B cell (primary cell): ENCODE results near the gene ARL11. TPM values are rescaled to one million over a fixed set of nuclear protein-coding genes. Genes with fewer than 3 reads are reported as not detected.

Source experiments
- ATAC-seq: fragments of 200-7000 bp; cut with Tn5 transposase; one replicate; pipeline ENCODE4 v1.10.0; 2021; ENCODE audit warnings: low read depth, mild to moderate bottlenecking, moderate number of reproducible peaks, moderate library complexity
- CTCF ChIA-PET: fragments of 350-600 bp; sonication (Branson Sonifier 250); formaldehyde crosslinking; loops from one replicate; lab custom pipeline; 2021; ENCODE audit warnings: antibody characterized with exemption, inconsistent platforms; lab: Charles Lee
- POLR2A ChIA-PET: fragments of 350-600 bp; sonication (Branson Sonifier 250); formaldehyde crosslinking; loops from one replicate; lab custom pipeline; 2021; ENCODE audit warnings: antibody characterized with exemption; lab: Charles Lee
- DNase-seq: peaks from one replicate; pipeline ENCODE4 v3.0.0; 2013
- H2AFZ ChIP-seq: 2 replicates; pipeline ENCODE4 v1.6.1; 2012; ENCODE audit warnings: mild to moderate bottlenecking, low read depth, low read length; ENCODE audit not compliant: insufficient read depth, poor library complexity, severe bottlenecking
- H3K27ac ChIP-seq, 2 donors: 1 replicate in 1 of 2; 2 replicates in 1 of 2; pipeline ENCODE4 v1.5.1; 2012 to 2013; ENCODE audit warnings: low read length in 2 of 2, mild to moderate bottlenecking in 2 of 2, moderate library complexity in 1 of 2
- H3K27me3 ChIP-seq, 4 experiments: fragments of 200-600 bp in 1 of 4; sonication (generic) in 1 of 4; replicated peaks in 1 of 4; 1 replicate in 2 of 4; 2 replicates in 2 of 4; pipeline versions ENCODE4 v1.6.1 to v1.7.0; 2013 to 2016; ENCODE audit warnings: low read length in 3 of 4, mild to moderate bottlenecking in 2 of 4, mixed read lengths in 1 of 4, moderate library complexity in 1 of 4; ENCODE audit not compliant: insufficient read depth in 4 of 4, control insufficient read depth in 3 of 4; ENCODE audit errors: control extremely low read depth in 1 of 4
- H3K36me3 ChIP-seq, 2 experiments: replicated peaks in 1 of 2; 1 replicate in 1 of 2; 2 replicates in 1 of 2; pipeline versions ENCODE4 v1.6.1 to v1.7.1; 2013; ENCODE audit warnings: low read length in 1 of 2; ENCODE audit not compliant: insufficient read depth in 2 of 2, control insufficient read depth in 1 of 2; ENCODE audit errors: control extremely low read depth in 1 of 2, extremely low read depth in 1 of 2
- H3K4me1 ChIP-seq, 2 donors: fragments of 200-600 bp in 1 of 2; sonication (generic) in 1 of 2; 1 replicate in 1 of 2; 2 replicates in 1 of 2; pipeline versions ENCODE4 v1.5.1 to v1.6.1; 2013 to 2017; ENCODE audit warnings: low read length in 2 of 2; ENCODE audit not compliant: control insufficient read depth in 2 of 2, insufficient read depth in 2 of 2
- H3K4me2 ChIP-seq: replicated peaks from 2 replicates; pipeline ENCODE3; 2012; ENCODE audit warnings: mild to moderate bottlenecking, low read depth, low read length; ENCODE audit not compliant: poor library complexity, severe bottlenecking
- H3K4me3 ChIP-seq, 5 experiments: fragments of 200-600 bp in 1 of 5; sonication (generic) in 1 of 5; 1 replicate in 3 of 5; 2 replicates in 2 of 5; pipeline versions ENCODE4 v1.5.1 to v1.7.0; 2011 to 2016; ENCODE audit warnings: low read length in 4 of 5, mild to moderate bottlenecking in 4 of 5, low read depth in 2 of 5, control low read depth in 1 of 5, moderate library complexity in 1 of 5; ENCODE audit not compliant: insufficient read depth in 1 of 5; ENCODE audit errors: control extremely low read depth in 1 of 5, extremely low read depth in 1 of 5
- H3K79me2 ChIP-seq: fragments of 200-600 bp; sonication (generic); one replicate; pipeline ENCODE4 v1.6.0; 2016; ENCODE audit warnings: low read length; ENCODE audit not compliant: control insufficient read depth, insufficient read depth
- H3K9ac ChIP-seq: fragments of 200-600 bp; sonication (generic); 2 replicates; pipeline ENCODE4 v1.6.1; 2017; ENCODE audit warnings: mild to moderate bottlenecking, low read length, moderate library complexity
- H3K9me3 ChIP-seq, 3 donors: one replicate each; pipeline versions ENCODE4 v1.6.1 to v1.7.1; 2013; ENCODE audit warnings: low read length in 2 of 3; ENCODE audit not compliant: control insufficient read depth in 2 of 3, insufficient read depth in 1 of 3; ENCODE audit errors: control extremely low read depth in 1 of 3
- H4K20me1 ChIP-seq: 2 replicates; pipeline ENCODE4 v1.6.0; 2012; ENCODE audit warnings: mild to moderate bottlenecking, low read length; ENCODE audit not compliant: insufficient read depth, control insufficient read depth, poor library complexity, severe bottlenecking
- H3K27ac Mint-ChIP-seq: one replicate; pipeline ENCODE4 v1.8.0; 2021; ENCODE audit warnings: mixed read lengths
- H3K27me3 Mint-ChIP-seq: one replicate; pipeline ENCODE4 v1.8.0; 2021; ENCODE audit warnings: mixed read lengths
- H3K4me1 Mint-ChIP-seq: one replicate; pipeline ENCODE4 v1.8.0; 2021; ENCODE audit warnings: mixed read lengths
- H3K4me3 Mint-ChIP-seq: one replicate; pipeline ENCODE4 v1.8.0; 2021; ENCODE audit warnings: mixed read lengths
- H3K9me3 Mint-ChIP-seq: one replicate; pipeline ENCODE4 v1.8.0; 2022; ENCODE audit warnings: mixed read lengths; ENCODE audit not compliant: insufficient read depth
- CTCF ChIP-seq: fragments of 200-600 bp; IDR thresholded peaks from one replicate; pipeline ENCODE4 v1.8.0; 2022; ENCODE audit warnings: antibody characterized with exemption, mild to moderate bottlenecking
- EZH2 ChIP-seq: IDR thresholded peaks from 2 replicates; pipeline ENCODE4 v1.6.1; 2012; ENCODE audit warnings: borderline replicate concordance, low read depth, mild to moderate bottlenecking, moderate library complexity, low read length; ENCODE audit not compliant: insufficient read depth, poor library complexity, severe bottlenecking
- WGBS: methylation state at CpG from one replicate; pipeline ENCODE4 v1.1.5; 2013; ENCODE audit warnings: missing lambda C conversion rate; ENCODE audit not compliant: insufficient coverage; 5-methylcytosine and 5-hydroxymethylcytosine counted together
- intact Hi-C: fragments of 100-400 bp; cut with micrococcal nuclease; formaldehyde crosslinking; loops from one replicate; pipeline ENCODE4 v1.10.0; 2022
- polyA plus RNA-seq: library from polyadenylated mRNA; depleted of rRNA; stranded (reverse); fragments of >200 nt; gene quantifications from 2 replicates; pipeline ENCODE4 v1.2.3, GENCODE V29; 2012
- total RNA-seq, 2 donors: library from RNA; stranded (reverse); fragments of 120-200 nt in 1 of 2; gene quantifications; 1 replicate in 1 of 2; 2 replicates in 1 of 2; pipeline versions ENCODE4 v1.2.3 to v1.2.4, GENCODE V29; 2013 to 2022

ARL11 gene
- total and polyA plus RNA-seq, 2 donors (not counting 1 experiment from before 2014, with no cell fraction given): 5.8 to 21.4 TPM

GRCh38 chr13:49678191-49678914 lies 50.0 kb downstream of the ARL11 start:
- H4K20me1 ChIP-seq: no peaks in the 10 kb centered on the region
- WGBS: 94% methylated on average over 40 of the region's 48 CpGs
- no peak for TF ChIP-seq EZH2
- no peak for TF ChIP-seq CTCF
- no peaks in the 10 kb centered on the region for H3K27me3 ChIP-seq
- intact Hi-C loops: no loop called here
- no peak overlapping the region for H3K4me3 ChIP-seq
- Mint-ChIP-seq H3K4me3 (no peak overlapping the region), H3K27ac (no peak overlapping the region), H3K9me3 (no peaks in the 10 kb centered on the region), H3K4me1 (peaks cover 18% of the 10 kb centered on the region), H3K27me3 (no peaks in the 10 kb centered on the region)
- no peak overlapping the region for H3K4me2 ChIP-seq
- DNase-seq: no peak
- no peak overlapping the region for H2AFZ ChIP-seq
- ATAC-seq: no peak
- H3K79me2 ChIP-seq: peaks cover 13% of the 10 kb centered on the region
- CTCF ChIA-PET: interaction anchor here (1.0 kb wide), 1 partner anchor 11 kb away, joined by 3 read pairs; no protein-coding TSS in a partner anchor
- H3K36me3 ChIP-seq: no peaks in the 10 kb centered on the region
- H3K4me1 ChIP-seq: peaks cover 7% of the 10 kb centered on the region in 2 donors
- no peak overlapping the region for H3K27ac ChIP-seq
- POLR2A ChIA-PET: no interaction called here
- H3K9ac ChIP-seq: no peak overlapping the region
- H3K9me3 ChIP-seq: no peaks in the 10 kb centered on the region

- H2AFZ ChIP-seq: no peak overlapping the region
- H3K27ac Mint-ChIP-seq: no peak overlapping the region
- no peaks in the 10 kb centered on the region for H3K9me3 Mint-ChIP-seq
- H3K27ac ChIP-seq: no peak overlapping the region
- no peak for TF ChIP-seq CTCF
- no peak for TF ChIP-seq EZH2
- no peak overlapping the region for H3K4me2 ChIP-seq
- no peaks in the 10 kb centered on the region for H3K36me3 ChIP-seq
- peaks cover 18% of the 10 kb centered on the region for H3K4me1 Mint-ChIP-seq
- no peak overlapping the region for H3K4me3 Mint-ChIP-seq
- H3K9me3 ChIP-seq: no peaks in the 10 kb centered on the region
- peaks cover 7% of the 10 kb centered on the region in 2 donors for H3K4me1 ChIP-seq
- WGBS: 80% methylated on average over 2 of the region's 3 CpGs
- no peak for DNase-seq
- H3K4me3 ChIP-seq: no peak overlapping the region
- ChIA-PET POLR2A (no interaction called here), CTCF (interaction anchor here (0.6 to 1.0 kb wide), 2 partner anchors 10 to 98 kb away, joined by 3 to 4 read pairs; no protein-coding TSS in a partner anchor)
- H3K27me3 Mint-ChIP-seq: no peaks in the 10 kb centered on the region
- H3K27me3 ChIP-seq: no peaks in the 10 kb centered on the region
- no peak for ATAC-seq
- H3K79me2 ChIP-seq: peaks cover 13% of the 10 kb centered on the region
- no peak overlapping the region for H3K9ac ChIP-seq
- intact Hi-C loops: no loop called here
- H4K20me1 ChIP-seq: no peaks in the 10 kb centered on the region
These were observed 50.9 kb downstream of the ARL11 start for GRCh38 chr13:49679246-49679645.
